Left lung (tissue), 10 donors: ENCODE measurements around the gene CCDC186. TPM values are rescaled to one million over a fixed set of nuclear protein-coding genes. Genes with fewer than 3 reads are reported as not detected.
"Not testable (repeated sequence)": the region's sequence is repeated elsewhere in the genome, so short reads cannot be mapped to it uniquely, and the experiment has no call there.

Source experiments
- ATAC-seq: fragments of 200-7000 bp; cut with Tn5 transposase; one replicate; pipeline ENCODE4 v1.9.1; 2020; ENCODE audit warnings: moderate library complexity
- DNase-seq, 4 donors: peaks; one replicate each; pipeline ENCODE4 v3.0.0-alpha.2; 2013 to 2020
- H3K27ac ChIP-seq, 2 donors: fragments of 200-600 bp; sonication (generic) in 1 of 2; one replicate each; pipeline versions ENCODE4 v1.5.0 to v1.8.0; 2020 to 2021
- H3K27me3 ChIP-seq, 2 donors: fragments of 200-600 bp; sonication (generic) in 1 of 2; one replicate each; pipeline versions ENCODE4 v1.5.0 to v1.8.0; 2020 to 2021
- H3K36me3 ChIP-seq, 2 donors: fragments of 200-600 bp; sonication (generic) in 1 of 2; one replicate each; pipeline versions ENCODE4 v1.5.0 to v1.8.0; 2020 to 2021
- H3K4me1 ChIP-seq, 2 donors: fragments of 200-600 bp; one replicate each; pipeline ENCODE4 v1.8.0; 2021
- H3K4me3 ChIP-seq, 2 donors: fragments of 200-600 bp; sonication (generic) in 1 of 2; one replicate each; pipeline versions ENCODE4 v1.5.0 to v1.8.0; 2020 to 2021; ENCODE audit warnings: mild to moderate bottlenecking in 1 of 2
- H3K9me3 ChIP-seq, 2 donors: fragments of 200-600 bp; sonication (generic) in 1 of 2; one replicate each; pipeline versions ENCODE4 v1.5.0 to v1.8.0; 2020 to 2021
- CTCF ChIP-seq, 2 donors: fragments of 200-600 bp; sonication (generic) in 1 of 2; IDR thresholded peaks; one replicate each; pipeline versions ENCODE4 v1.5.0 to v1.8.0; 2021; ENCODE audit warnings: antibody characterized with exemption in 2 of 2
- intact Hi-C, 2 donors: fragments of 100-400 bp; cut with DNase I; formaldehyde crosslinking; loops; one replicate each; pipeline versions ENCODE4 v1.11.2 to v1.14.2; 2022
- polyA plus RNA-seq, 6 donors: library from polyadenylated mRNA; unstranded; fragments of 120-200 nt; gene quantifications; one replicate each; pipeline ENCODE4 v1.2.1, GENCODE V29; 2013; ENCODE audit not compliant: insufficient read length in 6 of 6
- total RNA-seq, 2 donors: library from RNA; stranded (reverse); fragmentation: NEBNext Ultra II Directional; extraction: Animal tissue kit (Norgen Biotek cat#: 25700); gene quantifications; one replicate each; pipeline ENCODE4 v1.2.1, GENCODE V29; 2021
- donor health status: DM: no; HTN: yes; CAD: no.
- donor health status: DM: no; HTN: no; CAD: no.

Gene CCDC186
- total and polyA plus RNA-seq, 8 donors, result 25.2 to 46.6 (median 36.0) TPM

GRCh38 chr10:114151486-114151885, 22.5 kb downstream of the CCDC186 start:
- no peaks in the 10 kb centered on the region for H3K9me3 ChIP-seq
- no peak for DNase-seq
- TF ChIP-seq CTCF (IDR thresholded peaks at IDR 0.05), result no peak
- no peaks in the 10 kb centered on the region for H3K27me3 ChIP-seq
- ATAC-seq, result peak; percentile 63
- no peak overlapping the region for H3K4me3 ChIP-seq
- intact Hi-C loops, result no loop called here
- H3K27ac ChIP-seq, result no peak overlapping the region
- H3K4me1 ChIP-seq, result no peaks in the 10 kb centered on the region
- H3K36me3 ChIP-seq, result peaks cover 0 to 56% of the 10 kb centered on the region in 2 donors

- H3K36me3 ChIP-seq, result peaks cover 0 to 55% of the 10 kb centered on the region in 2 donors
- H3K27ac ChIP-seq, result not testable (repeated sequence)
Observed at GRCh38 chr10:114149476-114149875, 24.5 kb downstream of the CCDC186 start.

GRCh38 chr10:114143160-114143559, 30.8 kb downstream of the CCDC186 start:
- Histone ChIP-seq H3K36me3 (peaks cover 0 to 78% of the 10 kb centered on the region in 2 donors), H3K4me1 (no peaks in the 10 kb centered on the region), H3K27ac (no peak overlapping the region), H3K4me3 (no peak overlapping the region), H3K27me3 (no peaks in the 10 kb centered on the region), H3K9me3 (no peaks in the 10 kb centered on the region)
- no peak for TF ChIP-seq CTCF (IDR thresholded peaks at IDR 0.05)
- intact Hi-C loops, result no loop called here
- ATAC-seq (no peak), DNase-seq (no peak)

More at GRCh38 chr10:114149476-114149875, 24.5 kb downstream of the CCDC186 start:
- H3K4me1 ChIP-seq, H3K27me3 ChIP-seq, DNase-seq, H3K4me3 ChIP-seq, ATAC-seq, intact Hi-C loops, H3K9me3 ChIP-seq: not testable (repeated sequence)

GRCh38 chr10:114142018-114142417, 32.0 kb downstream of the CCDC186 start:
- no peaks in the 10 kb centered on the region for H3K27me3 ChIP-seq
- ATAC-seq (no peak), DNase-seq (no peak)
- no peaks in the 10 kb centered on the region for H3K9me3 ChIP-seq
- H3K27ac ChIP-seq, result no peak overlapping the region
- H3K4me1 ChIP-seq, result no peaks in the 10 kb centered on the region
- no peak for TF ChIP-seq CTCF (IDR thresholded peaks at IDR 0.05)
- H3K4me3 ChIP-seq, result no peak overlapping the region
- peaks cover 0 to 72% of the 10 kb centered on the region in 2 donors for H3K36me3 ChIP-seq
- intact Hi-C loops, result no loop called here

GRCh38 chr10:114140827-114141226, 33.2 kb downstream of the CCDC186 start:
- ATAC-seq, H3K4me1 ChIP-seq, DNase-seq, H3K4me3 ChIP-seq, H3K27me3 ChIP-seq, H3K9me3 ChIP-seq, H3K27ac ChIP-seq, intact Hi-C loops: not testable (repeated sequence)
- peaks cover 0 to 73% of the 10 kb centered on the region in 2 donors for H3K36me3 ChIP-seq

GRCh38 chr10:114140036-114140435, 34.0 kb downstream of the CCDC186 start:
- H3K36me3 ChIP-seq, result peaks cover 0 to 73% of the 10 kb centered on the region in 2 donors

More at GRCh38 chr10:114140036-114140435, 34.0 kb downstream of the CCDC186 start:
- Histone ChIP-seq H3K9me3 (no peaks in the 10 kb centered on the region), H3K4me3 (no peak overlapping the region), H3K27ac (no peak overlapping the region), H3K27me3 (no peaks in the 10 kb centered on the region), H3K4me1 (no peaks in the 10 kb centered on the region)
- intact Hi-C loops, result no loop called here
- no peak for TF ChIP-seq CTCF (IDR thresholded peaks at IDR 0.05)
- DNase-seq (no peak), ATAC-seq (no peak)
